HEK293 (cell line): Measurements from ENCODE around the gene OR5D18.
"Not testable (repeated sequence)": the region's sequence is repeated elsewhere in the genome, so short reads cannot be mapped to it uniquely, and the experiment has no call there.

Source experiments
- CTCF ChIA-PET: fragments of 350-600 bp; formaldehyde crosslinking; extraction: SDS; loops from one replicate; lab custom pipeline; 2021; ENCODE audit warnings: antibody characterized with exemption; lab: Yijun Ruan, JAX
- POLR2A ChIA-PET: fragments of 300-600 bp; formaldehyde crosslinking; extraction: SDS; loops from one replicate; lab custom pipeline; 2020; ENCODE audit warnings: antibody characterized with exemption, inconsistent platforms; lab: Yijun Ruan, JAX
- H3K27ac ChIP-seq: fragments of 200-500 bp; sonication (Bioruptor generic); 2 replicates; pipeline ENCODE4 v1.5.1; 2014; ENCODE audit warnings: low read depth, low read length, control low read depth, inconsistent platforms; ENCODE audit errors: extremely low read depth
- H3K36me3 ChIP-seq, 2 experiments: fragments of 200-500 bp in 1 of 2; sonication (Bioruptor generic) in 1 of 2; 1 replicate in 1 of 2; 2 replicates in 1 of 2; pipeline ENCODE4 v1.5.1; 2014 to 2017; ENCODE audit warnings: inconsistent platforms in 2 of 2, low read length in 2 of 2; ENCODE audit not compliant: control insufficient read depth in 2 of 2, insufficient read depth in 1 of 2
- H3K4me1 ChIP-seq: fragments of 200-500 bp; sonication (Bioruptor generic); 2 replicates; pipeline ENCODE4 v1.5.1; 2014; ENCODE audit warnings: mild to moderate bottlenecking, low read length, inconsistent platforms; ENCODE audit not compliant: control insufficient read depth, insufficient read depth
- H3K4me3 ChIP-seq: 2 replicates; pipeline ENCODE4 v1.5.1; 2011; ENCODE audit warnings: low read depth, mild to moderate bottlenecking, control low read depth, low read length, moderate library complexity
- H3K9me3 ChIP-seq: fragments of 200-500 bp; sonication (Bioruptor generic); 2 replicates; pipeline ENCODE4 v1.5.1; 2014; ENCODE audit warnings: low read depth, low read length, inconsistent platforms; ENCODE audit not compliant: control insufficient read depth, insufficient read depth
- KLF1 ChIP-seq: fragments of 450-650 bp; formaldehyde crosslinking; IDR thresholded peaks from 2 replicates; pipeline ENCODE4 v1.5.1; 2016; ENCODE audit warnings: missing biosample characterization, missing genetic modification characterization
- ZFHX2 ChIP-seq: fragments of 450-650 bp; formaldehyde crosslinking; conservative IDR thresholded peaks from 2 replicates; pipeline ENCODE4 v1.5.1; 2016; ENCODE audit warnings: missing biosample characterization, missing genetic modification characterization
- ZNF146 ChIP-seq: fragments of 450-650 bp; formaldehyde crosslinking; IDR thresholded peaks from 2 replicates; pipeline ENCODE4 v1.5.1; 2016; ENCODE audit warnings: missing biosample characterization, missing genetic modification characterization
- ZNF48 ChIP-seq: fragments of 450-650 bp; formaldehyde crosslinking; IDR thresholded peaks from 2 replicates; pipeline ENCODE4 v1.5.1; 2016; ENCODE audit warnings: missing biosample characterization, missing genetic modification characterization
- ZNF624 ChIP-seq: fragments of 450-650 bp; formaldehyde crosslinking; IDR thresholded peaks from 2 replicates; pipeline ENCODE4 v1.5.1; 2017; ENCODE audit warnings: missing biosample characterization, missing genetic modification characterization
- ZNF768 ChIP-seq: fragments of 450-650 bp; formaldehyde crosslinking; IDR thresholded peaks from 2 replicates; pipeline ENCODE4 v1.5.1; 2018; ENCODE audit warnings: missing biosample characterization, mild to moderate bottlenecking, missing genetic modification characterization
- ZNF792 ChIP-seq: fragments of 450-650 bp; formaldehyde crosslinking; IDR thresholded peaks from 2 replicates; pipeline ENCODE4 v1.5.1; 2016; ENCODE audit warnings: missing biosample characterization, missing genetic modification characterization
- ZNF837 ChIP-seq: fragments of 450-650 bp; formaldehyde crosslinking; IDR thresholded peaks from 2 replicates; pipeline ENCODE4 v1.5.1; 2016; ENCODE audit warnings: missing biosample characterization, missing genetic modification characterization
- TF ChIP-seq, protein P1 (sequence below): fragments of 450-650 bp; formaldehyde crosslinking; IDR thresholded peaks from 2 replicates; pipeline ENCODE4 v1.5.1; 2016; ENCODE audit warnings: missing biosample characterization, missing genetic modification characterization
- TF ChIP-seq, protein P2 (sequence below): fragments of 450-650 bp; IDR thresholded peaks from 2 replicates; pipeline ENCODE4 v1.5.1; 2018; ENCODE audit warnings: missing biosample characterization, missing genetic modification characterization
- TF ChIP-seq, protein P3 (sequence below): fragments of 450-650 bp; formaldehyde crosslinking; IDR thresholded peaks from 2 replicates; pipeline ENCODE4 v1.5.1; 2016; ENCODE audit warnings: missing biosample characterization, missing genetic modification characterization
- TF ChIP-seq, protein P4 (sequence below): fragments of 450-650 bp; formaldehyde crosslinking; IDR thresholded peaks from 2 replicates; pipeline ENCODE4 v1.5.1; 2017; ENCODE audit warnings: missing biosample characterization, missing genetic modification characterization
- TF ChIP-seq, protein P5 (sequence below): fragments of 450-650 bp; formaldehyde crosslinking; IDR thresholded peaks from 2 replicates; pipeline ENCODE4 v1.5.1; 2016; ENCODE audit warnings: missing biosample characterization, missing genetic modification characterization

The OR5D18 gene

DNA sequence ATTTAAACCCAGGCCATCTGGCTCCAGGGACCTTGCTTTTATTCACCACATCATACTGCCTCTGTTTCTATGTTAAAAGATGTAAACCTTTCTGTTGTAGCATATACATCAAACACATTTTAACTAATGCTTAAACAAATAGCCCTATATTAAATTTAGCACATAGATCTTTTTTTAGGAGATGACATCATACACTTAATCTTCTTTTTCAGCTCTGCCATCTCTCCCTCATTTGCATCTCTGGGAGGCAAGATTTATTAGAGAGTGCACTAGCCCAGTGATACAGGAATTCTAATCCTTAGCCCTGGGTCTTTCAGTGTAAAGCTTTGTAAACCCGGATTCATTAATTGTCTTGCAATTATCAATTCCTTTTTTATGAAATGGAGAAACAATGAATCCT is 32.7 kb downstream of the OR5D18 start (continued):
- TF ChIP-seq, protein P1, sequence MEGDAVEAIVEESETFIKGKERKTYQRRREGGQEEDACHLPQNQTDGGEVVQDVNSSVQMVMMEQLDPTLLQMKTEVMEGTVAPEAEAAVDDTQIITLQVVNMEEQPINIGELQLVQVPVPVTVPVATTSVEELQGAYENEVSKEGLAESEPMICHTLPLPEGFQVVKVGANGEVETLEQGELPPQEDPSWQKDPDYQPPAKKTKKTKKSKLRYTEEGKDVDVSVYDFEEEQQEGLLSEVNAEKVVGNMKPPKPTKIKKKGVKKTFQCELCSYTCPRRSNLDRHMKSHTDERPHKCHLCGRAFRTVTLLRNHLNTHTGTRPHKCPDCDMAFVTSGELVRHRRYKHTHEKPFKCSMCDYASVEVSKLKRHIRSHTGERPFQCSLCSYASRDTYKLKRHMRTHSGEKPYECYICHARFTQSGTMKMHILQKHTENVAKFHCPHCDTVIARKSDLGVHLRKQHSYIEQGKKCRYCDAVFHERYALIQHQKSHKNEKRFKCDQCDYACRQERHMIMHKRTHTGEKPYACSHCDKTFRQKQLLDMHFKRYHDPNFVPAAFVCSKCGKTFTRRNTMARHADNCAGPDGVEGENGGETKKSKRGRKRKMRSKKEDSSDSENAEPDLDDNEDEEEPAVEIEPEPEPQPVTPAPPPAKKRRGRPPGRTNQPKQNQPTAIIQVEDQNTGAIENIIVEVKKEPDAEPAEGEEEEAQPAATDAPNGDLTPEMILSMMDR (tag by site-specific recombination): no peak
- TF ChIP-seq ZFHX2 (tag by site-specific recombination): no peak
- no peak for TF ChIP-seq ZNF837
- TF ChIP-seq ZNF146: no peak

DNA sequence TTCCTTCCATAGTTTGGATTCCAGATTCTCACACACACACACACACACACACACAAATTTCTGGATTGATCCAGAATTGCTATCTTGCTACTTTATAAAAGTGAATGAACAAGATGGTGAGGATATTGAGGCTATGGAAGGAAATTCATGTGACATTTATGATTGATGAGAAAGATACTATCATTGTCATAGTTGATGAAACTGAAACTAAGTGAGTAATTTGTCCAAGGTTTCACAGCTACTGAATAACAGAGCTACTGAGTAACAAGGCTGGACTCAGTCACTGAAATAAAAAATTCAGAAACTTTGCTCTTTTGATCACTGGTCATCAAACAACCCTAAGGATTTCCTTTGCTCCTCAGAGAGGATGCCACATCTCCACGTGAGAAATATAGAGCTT is 35.3 kb downstream of the OR5D18 start:
- H3K4me3 ChIP-seq: no peak overlapping the region
- H3K36me3 ChIP-seq: no peaks in the 10 kb centered on the region
- CTCF ChIA-PET: no interaction called here
- TF ChIP-seq ZNF624 (no peak), ZNF792 (no peak), ZNF768 (tag by site-specific recombination) (no peak), ZNF48 (tag by site-specific recombination) (no peak), KLF1 (no peak)
- TF ChIP-seq, protein P2, sequence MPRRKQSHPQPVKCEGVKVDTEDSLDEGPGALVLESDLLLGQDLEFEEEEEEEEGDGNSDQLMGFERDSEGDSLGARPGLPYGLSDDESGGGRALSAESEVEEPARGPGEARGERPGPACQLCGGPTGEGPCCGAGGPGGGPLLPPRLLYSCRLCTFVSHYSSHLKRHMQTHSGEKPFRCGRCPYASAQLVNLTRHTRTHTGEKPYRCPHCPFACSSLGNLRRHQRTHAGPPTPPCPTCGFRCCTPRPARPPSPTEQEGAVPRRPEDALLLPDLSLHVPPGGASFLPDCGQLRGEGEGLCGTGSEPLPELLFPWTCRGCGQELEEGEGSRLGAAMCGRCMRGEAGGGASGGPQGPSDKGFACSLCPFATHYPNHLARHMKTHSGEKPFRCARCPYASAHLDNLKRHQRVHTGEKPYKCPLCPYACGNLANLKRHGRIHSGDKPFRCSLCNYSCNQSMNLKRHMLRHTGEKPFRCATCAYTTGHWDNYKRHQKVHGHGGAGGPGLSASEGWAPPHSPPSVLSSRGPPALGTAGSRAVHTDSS (tag by site-specific recombination): no peak
- TF ChIP-seq, protein P3, sequence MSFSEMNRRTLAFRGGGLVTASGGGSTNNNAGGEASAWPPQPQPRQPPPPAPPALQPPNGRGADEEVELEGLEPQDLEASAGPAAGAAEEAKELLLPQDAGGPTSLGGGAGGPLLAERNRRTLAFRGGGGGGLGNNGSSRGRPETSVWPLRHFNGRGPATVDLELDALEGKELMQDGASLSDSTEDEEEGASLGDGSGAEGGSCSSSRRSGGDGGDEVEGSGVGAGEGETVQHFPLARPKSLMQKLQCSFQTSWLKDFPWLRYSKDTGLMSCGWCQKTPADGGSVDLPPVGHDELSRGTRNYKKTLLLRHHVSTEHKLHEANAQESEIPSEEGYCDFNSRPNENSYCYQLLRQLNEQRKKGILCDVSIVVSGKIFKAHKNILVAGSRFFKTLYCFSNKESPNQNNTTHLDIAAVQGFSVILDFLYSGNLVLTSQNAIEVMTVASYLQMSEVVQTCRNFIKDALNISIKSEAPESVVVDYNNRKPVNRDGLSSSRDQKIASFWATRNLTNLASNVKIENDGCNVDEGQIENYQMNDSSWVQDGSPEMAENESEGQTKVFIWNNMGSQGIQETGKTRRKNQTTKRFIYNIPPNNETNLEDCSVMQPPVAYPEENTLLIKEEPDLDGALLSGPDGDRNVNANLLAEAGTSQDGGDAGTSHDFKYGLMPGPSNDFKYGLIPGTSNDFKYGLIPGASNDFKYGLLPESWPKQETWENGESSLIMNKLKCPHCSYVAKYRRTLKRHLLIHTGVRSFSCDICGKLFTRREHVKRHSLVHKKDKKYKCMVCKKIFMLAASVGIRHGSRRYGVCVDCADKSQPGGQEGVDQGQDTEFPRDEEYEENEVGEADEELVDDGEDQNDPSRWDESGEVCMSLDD: no peak
- TF ChIP-seq, protein P4, sequence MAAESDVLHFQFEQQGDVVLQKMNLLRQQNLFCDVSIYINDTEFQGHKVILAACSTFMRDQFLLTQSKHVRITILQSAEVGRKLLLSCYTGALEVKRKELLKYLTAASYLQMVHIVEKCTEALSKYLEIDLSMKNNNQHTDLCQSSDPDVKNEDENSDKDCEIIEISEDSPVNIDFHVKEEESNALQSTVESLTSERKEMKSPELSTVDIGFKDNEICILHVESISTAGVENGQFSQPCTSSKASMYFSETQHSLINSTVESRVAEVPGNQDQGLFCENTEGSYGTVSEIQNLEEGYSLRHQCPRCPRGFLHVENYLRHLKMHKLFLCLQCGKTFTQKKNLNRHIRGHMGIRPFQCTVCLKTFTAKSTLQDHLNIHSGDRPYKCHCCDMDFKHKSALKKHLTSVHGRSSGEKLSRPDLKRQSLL (tag by site-specific recombination): no peak
- TF ChIP-seq, protein P1 (tag by site-specific recombination): no peak
- TF ChIP-seq, protein P5, sequence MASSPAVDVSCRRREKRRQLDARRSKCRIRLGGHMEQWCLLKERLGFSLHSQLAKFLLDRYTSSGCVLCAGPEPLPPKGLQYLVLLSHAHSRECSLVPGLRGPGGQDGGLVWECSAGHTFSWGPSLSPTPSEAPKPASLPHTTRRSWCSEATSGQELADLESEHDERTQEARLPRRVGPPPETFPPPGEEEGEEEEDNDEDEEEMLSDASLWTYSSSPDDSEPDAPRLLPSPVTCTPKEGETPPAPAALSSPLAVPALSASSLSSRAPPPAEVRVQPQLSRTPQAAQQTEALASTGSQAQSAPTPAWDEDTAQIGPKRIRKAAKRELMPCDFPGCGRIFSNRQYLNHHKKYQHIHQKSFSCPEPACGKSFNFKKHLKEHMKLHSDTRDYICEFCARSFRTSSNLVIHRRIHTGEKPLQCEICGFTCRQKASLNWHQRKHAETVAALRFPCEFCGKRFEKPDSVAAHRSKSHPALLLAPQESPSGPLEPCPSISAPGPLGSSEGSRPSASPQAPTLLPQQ (tag by site-specific recombination): no peak
- TF ChIP-seq, all 188 proteins: peak for 0
- H3K27ac ChIP-seq: no peak overlapping the region
- POLR2A ChIA-PET: no interaction called here
- no peaks in the 10 kb centered on the region for H3K4me1 ChIP-seq
- no peaks in the 10 kb centered on the region for H3K9me3 ChIP-seq

DNA sequence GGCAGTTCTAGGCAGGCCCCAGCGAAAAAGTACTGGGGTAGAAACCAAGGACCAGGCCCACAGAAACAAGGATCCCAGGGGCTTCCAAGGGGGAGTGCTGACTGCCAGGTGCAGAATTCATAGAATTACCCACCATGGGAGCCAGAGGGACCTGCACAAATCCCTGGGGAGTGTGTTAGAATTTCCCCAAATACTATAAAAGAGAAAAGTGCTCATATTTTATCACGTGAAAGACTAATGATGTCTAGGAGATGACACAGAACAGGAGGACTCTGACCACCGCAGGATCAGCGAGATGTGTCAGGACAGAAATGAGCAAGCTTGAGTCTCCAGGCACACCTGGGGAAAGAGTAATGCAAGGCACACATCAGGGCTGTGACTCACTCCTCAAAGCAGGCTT is 47.9 kb downstream of the OR5D18 start:
- CTCF ChIA-PET, POLR2A ChIA-PET: not testable (repeated sequence)

More for the DNA sequence above, 47.9 kb downstream of the OR5D18 start:
- not testable (repeated sequence) for H3K4me1 ChIP-seq, H3K4me3 ChIP-seq, H3K36me3 ChIP-seq, H3K9me3 ChIP-seq, H3K27ac ChIP-seq
